Left cardiac atrium (tissue), 4 donors: ENCODE data around the gene SH3BP4. TPM values are rescaled to one million over a fixed set of nuclear protein-coding genes. Genes with fewer than 3 reads are reported as not detected.
A peak's percentile ranks its signal among the peaks of the same experiment; 100 is the strongest.

Experiments used
- ATAC-seq, 2 donors: fragments of 200-7000 bp; cut with Tn5 transposase; one replicate each; pipeline ENCODE4 v1.9.1; 2020; ENCODE audit warnings: mild to moderate bottlenecking in 2 of 2, moderate library complexity in 2 of 2
- DNase-seq: peaks from one replicate; pipeline ENCODE4 v3.0.0-alpha.2; 2020
- intact Hi-C, 2 donors: fragments of 100-400 bp; cut with DNase I; formaldehyde crosslinking; loops; one replicate each; pipeline versions ENCODE4 v1.14.1 to v1.15.1; 2022 to 2023
- total RNA-seq, 2 donors: library from RNA; stranded (reverse); fragmentation: NEBNext Ultra II Directional; extraction: Animal tissue kit (Norgen Biotek cat#: 25700); gene quantifications; one replicate each; pipeline ENCODE4 v1.2.1, GENCODE V29; 2021
- donor health status: DM: no; HTN: yes; CAD: no.
- donor health status: DM: no; HTN: yes; CAD: no; lungs with severe emphysema.
- donor health status: DM: yes; HTN: yes; CAD: no.
- donor health status: Dilated cardiomyopathy.

SH3BP4 gene
- total RNA-seq, 2 donors from 2014 or later, result 15.1 to 27.0 TPM

GRCh38 chr2:235025800-235026536 is 74.2 kb downstream of the SH3BP4 start:
- no peak for DNase-seq
- intact Hi-C loops, result no loop called here
- peak in 1 of 2 donors; percentile 54 for ATAC-seq

- peak; percentile 78 to 83 for ATAC-seq
- peak; percentile 73 for DNase-seq
- intact Hi-C loops, result no loop called here
These were observed 75.1 kb downstream of the SH3BP4 start for GRCh38 chr2:235026649-235027557.

- intact Hi-C loops, result no loop called here
- DNase-seq, result no peak
- ATAC-seq, result peak in 1 of 2 donors; percentile 56
These were observed 75.9 kb downstream of the SH3BP4 start for GRCh38 chr2:235027558-235028214.

- intact Hi-C loops, result no loop called here
- ATAC-seq (no peak), DNase-seq (no peak)
These were observed 76.8 kb downstream of the SH3BP4 start for GRCh38 chr2:235028646-235029045.

GRCh38 chr2:235029054-235029453 is 77.2 kb downstream of the SH3BP4 start:
- no peak for DNase-seq
- intact Hi-C loops, result no loop called here
- no peak for ATAC-seq

- ATAC-seq (peak in 1 of 2 donors; percentile 5), DNase-seq (no peak)
- intact Hi-C loops, result no loop called here
These were observed 78.3 kb downstream of the SH3BP4 start for GRCh38 chr2:235030126-235030525.

- intact Hi-C loops, result no loop called here
- ATAC-seq, result no peak
- DNase-seq, result no peak
These were observed 79.1 kb downstream of the SH3BP4 start for GRCh38 chr2:235030936-235031335.

GRCh38 chr2:235031686-235032373 is 80.0 kb downstream of the SH3BP4 start:
- no peak for ATAC-seq
- intact Hi-C loops, result no loop called here
- no peak for DNase-seq

- ATAC-seq (no peak), DNase-seq (no peak)
- intact Hi-C loops, result no loop called here
These were observed 80.6 kb downstream of the SH3BP4 start for GRCh38 chr2:235032466-235032865.

- intact Hi-C loops, result no loop called here
- DNase-seq (no peak), ATAC-seq (no peak)
These were observed 81.1 kb downstream of the SH3BP4 start for GRCh38 chr2:235032949-235033348.

GRCh38 chr2:235034265-235035118 is 82.7 kb downstream of the SH3BP4 start:
- ATAC-seq, result no peak
- intact Hi-C loops, result no loop called here
- DNase-seq, result no peak

- ATAC-seq, result no peak
- intact Hi-C loops, result no loop called here
- DNase-seq, result no peak
These were observed 85.9 kb downstream of the SH3BP4 start for GRCh38 chr2:235037604-235038166.

GRCh38 chr2:235041221-235041917 is 89.6 kb downstream of the SH3BP4 start:
- intact Hi-C loops, result no loop called here
- DNase-seq, result no peak
- no peak for ATAC-seq

GRCh38 chr2:235041918-235042575 is 90.2 kb downstream of the SH3BP4 start:
- no peak for DNase-seq
- ATAC-seq, result no peak
- intact Hi-C loops, result no loop called here

- DNase-seq (no peak), ATAC-seq (no peak)
- intact Hi-C loops, result no loop called here
These were observed 91.0 kb downstream of the SH3BP4 start for GRCh38 chr2:235042576-235043515.
